HG02981 (cell line): ENCODE data around the gene DHX35.
A peak's percentile ranks its signal among the peaks of the same experiment; 100 is the strongest.

Experiments used
- ATAC-seq: cut with Tn5 transposase; IDR thresholded peaks from one replicate; pipeline ENCODE4 v1.9.1; 2021; ENCODE audit warnings: mild to moderate bottlenecking, moderate library complexity; ENCODE audit not compliant: unreplicated experiment

Gene DHX35

DNA sequence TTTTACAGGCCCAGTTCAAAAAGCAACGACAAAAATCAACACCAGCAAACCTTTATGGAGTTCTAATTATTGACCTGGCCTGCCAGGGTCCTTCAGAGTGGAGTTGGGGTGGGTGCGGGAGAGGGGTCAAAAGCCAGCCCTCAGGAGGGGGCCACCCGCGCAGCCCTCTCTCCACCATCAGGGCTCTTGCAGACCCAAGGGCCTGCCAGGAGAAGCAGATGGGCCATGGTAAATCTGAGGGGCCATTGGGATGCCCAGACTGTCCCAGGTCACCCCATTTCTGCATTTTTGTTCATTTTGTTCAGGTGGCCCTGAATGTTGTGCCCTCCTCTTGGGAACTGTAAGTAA lies 88.4 kb downstream of the DHX35 start:
- no peak for ATAC-seq

DNA sequence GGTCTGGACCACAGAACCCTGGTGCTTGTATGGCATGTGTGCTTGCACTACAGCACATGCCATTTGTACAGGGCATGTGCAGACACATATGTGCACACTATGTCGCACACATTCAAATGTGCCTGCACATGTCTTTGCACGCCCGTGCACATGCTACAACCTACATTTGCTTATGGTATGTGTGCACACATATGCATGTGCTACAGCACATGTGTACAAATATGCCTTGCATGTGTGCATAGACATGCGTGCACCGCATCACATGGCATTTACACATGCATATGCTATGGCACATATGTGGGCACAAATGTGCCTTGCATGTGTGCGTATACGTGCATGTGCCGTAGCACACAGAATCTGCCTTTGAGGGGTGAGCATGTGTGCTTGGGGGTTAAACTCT lies 90.5 kb downstream of the DHX35 start:
- ATAC-seq = no peak

DNA sequence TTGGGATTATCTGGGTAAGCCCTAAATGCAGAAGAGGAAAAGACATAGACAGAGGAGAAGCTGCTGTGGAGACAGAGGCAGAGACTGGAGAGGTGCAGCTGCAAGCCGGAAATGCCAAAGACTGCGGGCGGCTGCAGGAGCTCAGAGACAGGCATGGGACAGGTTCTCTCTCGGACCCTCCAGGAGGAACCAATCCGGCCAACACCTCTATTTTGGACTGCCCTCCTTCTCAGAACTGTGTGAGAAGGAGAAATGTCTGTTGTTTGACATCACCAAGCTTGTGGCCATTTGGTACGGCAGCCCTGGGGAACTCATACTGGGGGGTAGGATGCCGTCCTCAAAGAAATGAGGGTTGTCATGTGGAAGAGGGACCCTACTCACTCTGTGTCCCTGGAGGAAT lies 95.0 kb downstream of the DHX35 start:
- ATAC-seq = no peak

DNA sequence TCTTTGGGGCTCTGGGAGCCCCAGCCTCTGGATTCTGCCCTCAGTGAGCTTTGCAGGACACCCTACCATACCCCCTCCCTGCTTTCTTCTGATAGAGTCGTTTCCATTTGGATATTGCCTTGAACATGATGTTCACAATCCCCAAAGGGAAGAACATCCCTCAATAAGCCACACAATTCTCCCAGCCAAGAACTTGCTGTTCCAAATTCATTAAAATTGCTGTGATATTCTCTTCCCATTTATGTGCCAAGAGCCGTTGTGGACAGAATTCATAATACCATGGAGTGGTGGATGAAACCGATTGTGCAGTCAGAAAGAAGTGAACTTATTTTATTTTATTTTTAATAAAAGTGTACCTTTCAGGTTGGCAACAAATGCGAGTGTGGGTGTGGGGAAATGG lies 95.8 kb downstream of the DHX35 start:
- no peak for ATAC-seq

DNA sequence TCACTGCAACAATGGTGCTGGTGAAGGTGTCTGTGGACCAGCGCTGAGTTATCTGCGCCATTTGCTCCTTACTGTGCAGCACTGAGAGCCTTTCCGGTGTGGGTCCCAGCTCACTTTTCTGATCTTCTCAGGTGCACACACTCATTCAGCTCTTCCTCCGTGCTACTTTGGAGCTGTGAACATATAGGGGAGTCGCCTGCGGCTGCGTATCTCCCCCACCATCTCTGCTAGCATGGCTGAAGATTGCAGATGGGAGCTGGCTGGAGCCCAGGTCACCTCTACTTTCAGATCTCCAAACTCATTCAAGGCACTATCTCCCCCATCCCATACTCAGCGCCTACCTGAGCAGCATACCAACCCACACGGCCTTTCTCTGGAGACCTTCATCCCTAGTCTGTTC lies 96.9 kb downstream of the DHX35 start:
- ATAC-seq = no peak

DNA sequence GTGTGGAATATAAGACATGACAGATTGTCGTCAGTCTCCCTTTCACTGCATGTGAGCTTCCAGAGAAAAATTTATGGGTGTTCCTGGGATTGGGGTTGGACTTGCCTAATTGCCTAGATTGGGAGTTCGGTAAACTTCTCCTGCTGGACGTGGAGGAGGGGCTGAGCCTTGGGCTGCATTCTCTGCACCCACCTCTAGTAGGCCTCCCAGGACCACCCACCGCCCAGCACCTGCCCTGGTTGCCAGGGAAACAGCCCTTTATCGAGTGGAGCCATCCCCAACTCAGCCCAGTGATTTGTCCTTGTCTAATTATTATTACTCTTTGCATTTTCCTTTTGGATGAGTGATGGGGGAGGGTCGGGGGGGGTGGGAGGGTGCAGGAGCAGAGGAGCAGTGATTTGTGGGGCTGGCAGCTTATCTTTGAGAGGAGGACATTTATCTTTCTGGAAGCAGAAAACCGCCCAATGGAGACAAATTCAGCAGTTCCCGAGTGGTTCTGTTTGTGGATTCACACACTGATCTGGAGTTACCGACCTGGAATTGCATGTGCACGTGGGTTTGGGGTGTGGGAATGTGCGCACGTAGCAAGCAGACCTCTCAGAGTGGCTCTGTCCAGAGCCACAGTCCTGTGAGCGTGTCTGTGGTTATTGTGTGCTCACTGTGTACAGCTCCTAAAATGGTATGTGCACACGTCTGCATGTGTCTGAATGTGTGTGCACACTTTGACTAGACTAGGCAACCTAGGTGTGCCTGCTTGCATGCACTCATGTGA lies 104.5 kb downstream of the DHX35 start:
- no peak for ATAC-seq

DNA sequence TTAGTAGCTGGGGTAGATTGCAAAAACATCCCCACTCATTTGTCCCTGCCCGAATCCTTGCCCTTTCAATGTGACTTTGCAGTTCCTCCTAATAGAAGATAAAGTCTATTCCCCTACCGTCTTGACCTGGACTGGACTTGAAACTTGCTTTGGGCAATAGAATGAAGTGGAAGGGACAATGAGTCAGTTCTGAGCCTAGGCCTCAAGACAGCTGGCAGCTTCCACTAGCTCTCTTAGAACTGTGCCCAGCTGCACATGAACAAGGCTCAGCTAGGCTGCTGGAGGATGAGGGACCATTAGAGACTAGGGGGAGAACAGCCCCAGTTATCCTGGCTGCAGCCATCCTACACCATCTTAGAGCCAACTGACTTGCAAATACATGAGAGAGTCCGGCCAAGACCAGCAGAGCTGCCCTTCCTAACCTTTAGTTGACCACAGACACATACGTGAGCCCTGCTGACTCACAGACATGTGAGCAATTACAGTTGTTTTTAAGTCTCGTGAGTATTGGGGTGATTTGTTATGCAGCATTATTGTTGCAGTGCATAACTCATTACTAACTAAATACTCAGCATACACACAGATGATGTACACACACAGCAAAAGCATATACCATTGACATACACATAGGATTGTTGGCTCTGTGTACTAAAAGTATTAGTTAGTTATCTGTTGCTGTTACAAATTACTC lies 105.5 kb downstream of the DHX35 start:
- no peak for ATAC-seq

DNA sequence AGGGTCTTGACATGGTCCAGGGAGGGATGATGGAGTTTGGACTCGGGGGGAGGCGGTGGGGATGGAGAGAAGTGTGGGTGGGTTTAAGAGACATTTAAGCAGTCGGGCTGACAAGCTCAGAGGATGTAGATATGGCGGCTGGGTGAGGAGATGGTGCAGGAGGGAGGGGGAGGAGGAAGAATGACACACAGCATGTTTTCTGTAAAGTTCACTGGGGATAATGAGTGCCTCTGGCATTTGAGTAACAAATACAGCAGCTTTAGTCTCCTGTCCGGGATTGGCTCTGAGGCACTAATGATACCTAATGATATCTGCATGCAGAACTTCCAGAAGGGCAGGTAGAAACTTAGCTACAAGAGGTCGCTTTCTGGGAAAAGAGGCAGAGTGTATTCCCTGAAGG lies 107.8 kb downstream of the DHX35 start:
- no peak for ATAC-seq

DNA sequence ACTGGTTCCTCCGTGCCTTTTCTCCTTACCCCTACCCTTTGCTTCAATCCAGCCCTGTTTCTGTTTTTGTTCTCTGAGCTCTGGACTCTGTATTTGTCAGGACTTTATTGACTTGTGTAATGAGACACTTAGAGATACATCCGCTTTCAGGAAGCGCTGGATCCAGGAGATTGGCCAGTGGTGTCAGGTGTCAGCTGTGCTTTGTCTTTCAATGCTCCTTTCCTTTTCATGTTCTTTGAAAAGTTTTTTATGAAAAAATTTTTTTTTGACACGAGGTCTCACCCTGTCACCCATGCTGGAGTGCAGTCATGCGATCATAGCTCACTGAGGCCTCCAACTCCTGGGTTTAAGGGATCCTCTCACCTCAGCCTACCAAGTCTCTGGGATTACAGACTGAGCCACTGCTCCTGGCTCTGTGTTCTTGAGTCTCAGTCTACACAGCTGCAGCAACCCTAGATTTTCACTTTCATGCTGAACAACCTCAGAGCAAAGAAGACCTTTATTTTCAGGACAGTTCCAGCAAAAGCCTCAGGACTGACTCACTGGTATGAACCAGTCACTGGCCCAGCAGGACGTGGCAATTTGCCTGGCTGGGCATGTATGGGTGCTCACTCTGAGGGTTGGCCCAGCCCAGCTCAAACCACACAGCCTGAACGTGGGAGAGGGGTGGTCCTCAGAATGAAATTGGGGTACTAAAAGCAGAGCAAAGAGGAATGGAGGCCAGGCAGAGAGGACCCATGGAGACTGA lies 108.5 kb downstream of the DHX35 start:
- no peak for ATAC-seq

DNA sequence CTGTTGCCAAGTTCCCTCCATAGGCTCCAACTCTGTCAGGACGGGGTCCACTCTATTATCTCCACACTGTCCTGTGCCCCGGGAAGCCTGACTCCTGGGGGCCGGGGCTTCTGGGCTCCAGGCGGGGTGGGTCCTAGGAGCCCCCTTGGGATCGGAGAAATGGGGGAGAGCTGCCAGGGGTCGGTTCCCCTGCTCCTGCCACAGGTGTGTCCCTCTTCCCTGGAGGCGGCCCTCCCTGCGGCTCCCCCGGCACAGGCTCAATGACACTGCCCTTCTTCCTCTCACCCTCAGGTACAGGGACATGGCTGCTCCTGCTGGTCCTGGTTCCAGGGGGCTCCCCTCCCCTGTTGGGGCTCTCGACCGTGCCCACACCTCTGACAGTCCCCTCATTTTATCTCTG lies 110.0 kb downstream of the DHX35 start:
- no peak for ATAC-seq

DNA sequence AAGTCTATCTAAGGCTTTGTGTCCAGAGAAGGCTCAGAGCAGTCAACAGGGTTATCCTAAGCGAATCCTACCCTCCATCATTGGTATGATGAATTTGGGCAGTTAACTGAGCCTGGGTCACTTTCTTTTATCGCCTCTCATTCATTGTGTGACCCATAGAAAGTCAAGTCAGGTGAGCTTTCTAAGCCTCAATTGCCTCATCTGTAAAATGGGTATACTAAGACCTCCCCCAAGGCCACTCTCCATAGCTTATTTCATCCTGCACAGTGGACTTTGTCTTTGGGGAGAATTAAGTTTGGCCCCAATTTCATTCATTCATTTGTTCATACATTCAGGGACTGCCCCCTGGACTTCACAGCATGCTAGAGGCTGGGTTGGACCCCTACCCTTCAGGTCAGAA lies 110.5 kb downstream of the DHX35 start:
- ATAC-seq = no peak

DNA sequence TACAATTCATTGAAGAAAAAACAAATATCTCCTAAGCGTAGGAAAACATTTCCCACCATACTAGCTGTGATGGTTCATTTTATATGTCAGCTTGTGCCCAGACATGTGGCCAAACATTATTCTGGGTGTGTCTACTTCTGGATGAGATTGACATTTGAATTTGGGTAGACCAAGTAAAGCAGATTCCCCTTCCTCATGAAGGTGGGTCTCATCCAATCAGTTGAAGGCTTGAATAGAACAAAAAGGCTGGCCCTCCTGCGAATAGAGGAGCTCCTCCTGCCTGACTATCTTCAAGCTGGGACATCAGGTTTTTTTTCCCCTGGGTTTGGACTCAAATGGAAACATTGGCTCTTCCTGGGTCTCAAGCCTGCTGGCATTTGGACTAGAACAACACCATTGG lies 113.6 kb downstream of the DHX35 start:
- no peak for ATAC-seq

DNA sequence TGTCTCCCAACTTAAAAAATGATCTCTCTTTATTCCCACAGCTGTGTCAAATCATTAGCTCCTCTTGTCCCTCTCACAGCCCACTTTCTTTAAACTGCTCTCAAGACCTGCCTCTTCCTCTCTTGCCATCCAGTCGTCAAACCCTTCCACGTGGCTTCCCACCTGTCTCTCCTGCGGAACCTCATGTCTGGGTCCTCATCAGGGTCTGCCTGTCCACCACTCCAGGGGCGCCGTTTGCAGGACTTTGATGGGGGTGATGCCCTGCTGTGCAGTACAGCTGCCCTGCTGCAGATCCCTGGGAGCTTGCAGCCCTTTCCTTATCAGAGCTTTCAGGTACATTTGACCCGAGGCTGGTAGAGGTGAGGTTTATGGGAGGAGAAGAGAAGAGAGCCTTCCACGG lies 114.8 kb downstream of the DHX35 start:
- no peak for ATAC-seq

DNA sequence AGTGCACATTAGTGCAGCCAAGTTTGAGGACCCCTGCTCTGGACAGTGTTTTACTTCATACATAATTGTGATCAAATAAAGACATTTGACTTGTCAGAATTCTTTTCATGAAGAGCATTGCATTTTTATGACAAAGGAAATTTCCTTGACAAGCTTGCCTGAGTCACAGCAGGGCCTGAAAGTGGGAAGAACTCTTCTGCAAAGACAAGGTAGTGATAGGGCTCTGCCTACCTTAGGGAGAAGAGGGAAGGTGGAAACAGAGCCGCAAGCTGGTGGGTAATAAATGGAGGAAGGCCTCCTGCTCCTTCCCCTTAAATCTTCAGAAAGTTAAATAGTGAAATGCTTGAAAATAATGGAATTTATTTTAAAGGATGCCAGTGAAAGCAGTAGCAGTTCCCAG lies 118.2 kb downstream of the DHX35 start:
- ATAC-seq = no peak

DNA sequence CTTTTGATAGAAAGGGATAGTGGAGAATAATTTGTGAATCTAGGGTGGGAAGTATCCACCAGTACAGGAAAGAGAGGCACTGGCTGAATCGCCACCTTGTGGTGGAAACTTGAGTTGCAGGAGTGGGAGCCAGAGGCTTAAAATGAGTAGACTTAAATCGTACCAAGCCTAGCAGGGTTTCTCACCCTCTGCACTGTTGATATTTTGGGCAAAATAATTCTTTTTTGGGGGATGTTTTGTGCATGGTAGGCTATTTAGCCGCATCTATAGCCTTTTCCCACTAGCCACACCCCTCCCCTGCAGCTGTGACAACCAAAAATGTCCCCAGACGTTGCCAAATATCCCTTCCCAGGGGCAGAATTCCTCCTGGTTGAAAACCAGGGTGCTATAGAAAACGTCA lies 119.1 kb downstream of the DHX35 start:
- peak; percentile 74 for ATAC-seq

DNA sequence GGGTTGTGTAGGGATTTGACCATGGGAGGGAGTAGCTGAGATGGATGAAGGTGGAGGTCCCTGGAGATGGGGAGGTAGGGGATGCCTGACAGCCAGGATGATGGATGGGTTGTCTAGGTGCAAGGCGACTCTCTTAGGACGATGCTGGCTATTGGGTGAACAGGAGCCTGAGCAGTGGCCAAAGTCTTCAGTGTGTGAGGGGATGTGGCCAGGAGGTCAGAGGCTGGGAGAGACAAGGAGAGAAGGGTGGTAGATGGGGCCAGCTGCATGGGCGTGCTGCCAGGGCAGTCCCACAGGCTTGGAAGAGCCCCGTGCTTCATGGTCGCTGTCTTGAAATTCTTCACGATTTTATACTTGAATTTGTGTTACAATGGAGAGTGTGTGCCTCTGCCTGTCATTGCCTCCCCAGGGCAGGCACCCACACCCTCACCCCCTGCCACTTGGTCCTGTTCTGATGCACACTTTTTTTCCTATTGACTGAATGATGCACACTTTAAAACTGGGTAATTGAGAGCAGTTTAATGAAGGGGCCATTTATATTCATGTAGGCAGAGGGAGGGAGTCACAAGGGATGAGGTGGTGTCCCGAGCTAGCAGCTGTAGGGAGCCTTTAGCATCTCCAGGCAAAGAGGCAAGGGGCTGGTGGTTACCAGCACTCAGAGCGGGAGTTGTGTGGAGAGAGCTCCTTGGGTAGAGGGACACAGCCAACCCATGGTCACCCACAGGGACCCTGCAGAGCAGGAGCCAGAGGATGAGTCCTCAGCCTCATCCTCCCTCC lies 120.7 kb downstream of the DHX35 start:
- ATAC-seq = no peak

DNA sequence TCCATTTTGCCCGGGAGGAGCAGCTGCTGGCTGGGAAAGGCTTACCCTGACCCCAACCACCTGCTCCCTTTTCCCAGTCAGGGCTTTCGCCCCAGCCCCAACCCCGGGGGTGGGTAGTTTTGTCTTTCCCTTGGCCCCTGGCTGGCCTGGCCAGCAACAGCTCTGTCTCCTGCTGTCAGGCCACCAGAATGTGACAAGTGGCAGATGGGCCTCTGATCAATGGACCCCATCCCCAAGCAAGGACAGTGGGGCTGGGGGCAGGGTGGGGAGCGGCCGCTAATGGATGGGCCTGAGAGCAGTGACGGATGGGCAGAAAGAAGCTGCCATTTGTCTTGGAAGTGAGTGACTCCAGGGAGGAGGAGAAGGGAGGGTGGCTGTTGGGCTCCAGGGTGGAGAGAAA lies 121.6 kb downstream of the DHX35 start:
- ATAC-seq = no peak

DNA sequence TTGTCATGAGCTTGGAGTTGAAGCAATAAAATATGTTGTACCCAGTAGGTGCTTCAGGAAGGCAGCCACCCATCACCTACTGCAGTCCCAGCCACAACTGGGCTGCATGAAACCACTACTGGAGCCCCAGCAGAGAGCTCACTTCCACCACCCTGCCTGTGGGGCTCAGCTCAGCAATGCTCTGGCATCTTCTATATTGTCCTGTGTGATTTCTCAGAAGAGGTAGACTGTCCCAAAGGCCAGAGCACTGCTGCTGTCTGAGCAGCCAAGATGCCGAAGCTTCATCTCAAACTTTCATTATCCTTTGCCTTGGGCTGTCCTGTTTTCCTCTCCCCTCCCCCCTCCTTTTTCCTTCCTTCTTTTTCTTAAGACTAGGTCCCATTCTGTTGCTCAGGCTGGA lies 126.9 kb downstream of the DHX35 start:
- ATAC-seq = no peak
